Breast epithelium (tissue), 3 donors: Measurements from ENCODE around the gene RBM17.

Source experiments
- CTCF ChIP-seq, 3 donors: fragments of 450-650 bp; IDR thresholded peaks; one replicate each; pipeline ENCODE4 v1.5.1; 2016 to 2017; ENCODE audit warnings: antibody characterized with exemption in 3 of 3, mild to moderate bottlenecking in 3 of 3, moderate library complexity in 3 of 3
- POLR2A ChIP-seq: fragments of 450-650 bp; IDR thresholded peaks from one replicate; pipeline ENCODE4 v1.6.1; 2016; ENCODE audit warnings: antibody characterized with exemption, mild to moderate bottlenecking, moderate library complexity
- POLR2AphosphoS5 ChIP-seq, 3 donors: sonication (generic); formaldehyde crosslinking; IDR thresholded peaks; one replicate each; pipeline ENCODE4 v1.6.1; 2017; ENCODE audit warnings: antibody characterized with exemption in 3 of 3

- no peak for TF ChIP-seq POLR2A
- no peak for TF ChIP-seq CTCF (IDR thresholded peaks at IDR 0.05)
- no peak for TF ChIP-seq POLR2AphosphoS5 (IDR thresholded peaks at IDR 0.05)
Observed at GRCh38 chr10:6148908-6149307, 60.1 kb downstream of the RBM17 start.
